Medulla oblongata (tissue), 1 donor: ENCODE data around the gene LYPD3.
A peak's percentile ranks its signal among the peaks of the same experiment; 100 is the strongest.

ENCODE experiments used
- DNase-seq: peaks from one replicate; pipeline ENCODE4 v3.0.0-alpha.2; 2015; ENCODE audit errors: extremely low spot score

Gene LYPD3

GRCh38 chr19:43485951-43486350 lies 20.5 kb upstream of the LYPD3 start:
- no peak for DNase-seq

- no peak for DNase-seq
Measured at GRCh38 chr19:43483281-43483680, 17.9 kb upstream of the LYPD3 start.

- DNase-seq, result no peak
Measured at GRCh38 chr19:43482193-43482592, 16.8 kb upstream of the LYPD3 start.

GRCh38 chr19:43481701-43482100 lies 16.3 kb upstream of the LYPD3 start:
- no peak for DNase-seq

GRCh38 chr19:43480574-43480973 lies 15.2 kb upstream of the LYPD3 start:
- no peak for DNase-seq

GRCh38 chr19:43479961-43480561 lies 14.7 kb upstream of the LYPD3 start:
- no peak for DNase-seq

GRCh38 chr19:43479226-43479625 lies 13.8 kb upstream of the LYPD3 start:
- no peak for DNase-seq

GRCh38 chr19:43478323-43478722 lies 12.9 kb upstream of the LYPD3 start:
- no peak for DNase-seq

GRCh38 chr19:43476606-43477005 lies 11.2 kb upstream of the LYPD3 start:
- no peak for DNase-seq

- DNase-seq, result peak; percentile 92
Measured at GRCh38 chr19:43474986-43475705, 9.7 kb upstream of the LYPD3 start.

- DNase-seq, result no peak
Measured at GRCh38 chr19:43474487-43474886, 9.1 kb upstream of the LYPD3 start.

GRCh38 chr19:43471091-43471490 lies 5.7 kb upstream of the LYPD3 start:
- DNase-seq, result no peak

- DNase-seq, result no peak
Measured at GRCh38 chr19:43470288-43470687, 4.9 kb upstream of the LYPD3 start.

GRCh38 chr19:43469160-43469480 lies 3.7 kb upstream of the LYPD3 start:
- no peak for DNase-seq

GRCh38 chr19:43468354-43469159 lies 3.1 kb upstream of the LYPD3 start:
- DNase-seq, result no peak

GRCh38 chr19:43467730-43468129 lies 2.3 kb upstream of the LYPD3 start:
- DNase-seq, result no peak

- no peak for DNase-seq
Measured at GRCh38 chr19:43467276-43467675, 1.9 kb upstream of the LYPD3 start.

GRCh38 chr19:43466793-43467192 lies 1.4 kb upstream of the LYPD3 start:
- no peak for DNase-seq

- no peak for DNase-seq
Measured at GRCh38 chr19:43464134-43464775, 1.2 kb downstream of the LYPD3 start.

GRCh38 chr19:43463381-43464133 lies 1.9 kb downstream of the LYPD3 start:
- DNase-seq, result peak; percentile 92

- no peak for DNase-seq
Measured at GRCh38 chr19:43462785-43463380, 2.5 kb downstream of the LYPD3 start.
